ENCODE results near the gene LIN52.

GRCh38 chr14:74211945-74212580, 127.3 kb downstream of the LIN52 start:
- TF ChIP-seq, protein P1, sequence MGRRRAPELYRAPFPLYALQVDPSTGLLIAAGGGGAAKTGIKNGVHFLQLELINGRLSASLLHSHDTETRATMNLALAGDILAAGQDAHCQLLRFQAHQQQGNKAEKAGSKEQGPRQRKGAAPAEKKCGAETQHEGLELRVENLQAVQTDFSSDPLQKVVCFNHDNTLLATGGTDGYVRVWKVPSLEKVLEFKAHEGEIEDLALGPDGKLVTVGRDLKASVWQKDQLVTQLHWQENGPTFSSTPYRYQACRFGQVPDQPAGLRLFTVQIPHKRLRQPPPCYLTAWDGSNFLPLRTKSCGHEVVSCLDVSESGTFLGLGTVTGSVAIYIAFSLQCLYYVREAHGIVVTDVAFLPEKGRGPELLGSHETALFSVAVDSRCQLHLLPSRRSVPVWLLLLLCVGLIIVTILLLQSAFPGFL (CRISPR knock-in tag; IDR thresholded peaks at IDR 0.05; ENCODE audit: borderline replicate concordance): no peak
- TF ChIP-seq ESRRA (CRISPR knock-in tag; IDR thresholded peaks at IDR 0.05; ENCODE audit: borderline replicate concordance) (no peak), MAX (CRISPR knock-in tag; IDR thresholded peaks at IDR 0.05) (no peak)
